Left ventricle myocardium superior (tissue), 1 donor: ENCODE results near the gene SMG6. TPM values are rescaled to one million over a fixed set of nuclear protein-coding genes. Genes with fewer than 3 reads are reported as not detected.

Source experiments
- ATAC-seq: fragments of 200-7000 bp; cut with Tn5 transposase; one replicate; pipeline ENCODE4 v1.9.1; 2020; ENCODE audit warnings: mild to moderate bottlenecking, moderate library complexity
- DNase-seq: peaks from one replicate; pipeline ENCODE4 v3.0.0-alpha.2; 2020
- intact Hi-C: fragments of 100-400 bp; cut with micrococcal nuclease; formaldehyde crosslinking; loops from one replicate; pipeline ENCODE4 v1.11.0; 2022
- total RNA-seq: library from RNA; stranded (reverse); fragmentation: NEBNext Ultra II Directional; extraction: Animal tissue kit (Norgen Biotek cat#: 25700); gene quantifications from one replicate; pipeline ENCODE4 v1.2.1, GENCODE V29; 2021
- donor health status: DM: no; HTN: yes; CAD: no; lungs with severe emphysema.

Gene SMG6
- total RNA-seq, 1 donor from 2014 or later: 18.2 TPM

DNA sequence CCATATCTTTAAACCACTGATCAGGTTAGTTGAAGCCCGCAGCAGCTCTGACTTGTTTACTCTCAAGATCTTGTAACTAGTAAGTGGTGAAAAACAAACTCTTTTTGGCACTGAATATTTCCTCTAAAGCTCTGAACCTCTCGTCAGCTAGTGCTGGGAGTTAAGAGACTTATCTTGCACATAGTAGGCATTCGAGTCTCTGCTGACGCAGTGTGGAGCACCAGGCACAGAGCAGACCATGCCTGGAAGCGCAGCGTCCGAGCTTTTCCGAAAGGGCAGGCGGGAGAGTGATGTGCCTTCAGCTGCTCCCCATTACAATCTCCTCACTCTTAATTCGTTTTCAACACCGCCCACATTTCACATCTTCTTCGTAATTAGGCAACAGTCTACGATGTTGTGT, 63.0 kb downstream of the SMG6 start:
- DNase-seq: peak; percentile 39
- intact Hi-C loops: loop anchor here (5.0 to 10.0 kb wide), 2 partner anchors 146 to 188 kb away; no protein-coding TSS in a partner anchor
- ATAC-seq: peak; percentile 14

DNA sequence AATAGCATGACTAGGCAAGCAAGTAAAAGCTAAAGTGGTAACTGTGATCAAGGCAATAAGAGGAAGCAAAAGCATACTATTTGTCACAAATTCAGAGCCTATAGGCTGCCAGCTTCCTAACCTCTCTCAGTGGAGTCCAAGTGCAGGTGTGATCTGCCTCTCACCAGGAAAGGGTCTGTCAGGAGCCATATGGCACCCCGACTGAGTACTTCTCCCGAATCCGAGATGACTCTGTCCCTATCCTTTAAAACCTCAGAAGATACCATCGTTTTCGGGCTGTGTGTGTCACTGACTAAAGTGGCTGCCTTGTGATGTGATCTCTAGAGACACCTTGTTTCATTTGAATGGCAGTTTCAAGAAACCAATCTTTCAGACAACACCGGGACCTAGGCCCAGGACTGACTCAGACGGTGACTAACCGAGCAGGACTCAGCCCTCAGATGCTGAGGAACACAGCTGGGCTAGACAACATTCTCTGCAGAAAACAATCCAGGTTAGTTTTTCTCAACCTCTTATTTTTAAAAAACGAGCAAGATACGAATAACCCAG, 63.6 kb downstream of the SMG6 start:
- ATAC-seq (peak; percentile 47), DNase-seq (peak; percentile 57)
- intact Hi-C loops: loop anchor here (5.0 to 10.0 kb wide), 2 partner anchors 145 to 188 kb away; no protein-coding TSS in a partner anchor

DNA sequence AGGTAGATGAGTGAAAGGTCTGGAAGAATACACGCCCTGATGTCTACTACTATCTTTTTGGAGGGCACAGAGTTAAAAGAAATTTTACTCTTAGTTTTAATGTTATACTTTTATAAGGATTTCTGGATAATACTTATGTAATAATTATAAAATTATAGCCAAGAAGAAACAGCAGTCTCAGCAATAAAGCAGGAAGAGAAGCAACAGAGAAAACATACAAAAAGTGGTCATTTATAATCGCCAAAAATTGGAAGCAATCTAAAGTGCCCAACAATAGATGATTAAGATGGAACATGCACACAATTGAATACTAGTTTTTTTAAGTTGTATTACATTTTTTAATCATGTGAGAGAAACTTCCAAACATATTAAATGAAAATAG, 64.4 kb downstream of the SMG6 start:
- ATAC-seq (no peak), DNase-seq (no peak)
- intact Hi-C loops: no loop called here

DNA sequence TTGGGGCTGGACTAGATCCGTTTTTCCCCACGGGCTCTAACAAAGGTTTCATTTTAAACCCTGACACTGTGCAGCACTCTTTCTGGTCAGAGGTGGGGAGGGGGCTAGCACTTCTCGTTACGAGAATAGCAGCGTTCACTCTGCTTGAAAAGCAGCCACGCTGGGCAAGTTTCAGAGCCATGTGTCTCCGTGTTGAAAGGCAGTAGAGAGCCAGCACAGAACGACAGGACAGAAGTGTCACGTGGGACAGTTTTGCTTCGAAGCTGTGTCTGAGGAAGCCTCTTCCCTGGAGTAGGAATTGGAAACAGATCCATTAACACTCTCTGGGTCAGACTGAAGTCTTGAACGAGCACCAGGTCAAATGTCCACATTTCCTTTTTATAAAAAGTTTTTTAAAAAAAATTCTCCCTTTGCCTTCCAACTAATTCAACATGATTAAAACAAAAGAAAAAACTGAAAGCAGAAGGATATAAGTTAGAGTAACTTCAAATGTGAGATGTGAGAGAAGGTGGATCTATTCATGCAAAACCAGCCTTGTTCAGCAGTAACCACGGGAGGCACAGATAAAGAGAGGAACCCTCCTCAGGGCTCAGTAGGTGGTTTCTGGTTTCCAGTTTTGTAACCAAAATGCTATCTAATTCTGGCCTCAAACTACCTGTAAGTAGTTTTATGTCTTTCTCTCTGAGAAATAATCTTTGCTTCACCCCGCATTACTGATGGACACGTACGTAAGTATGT, 65.0 kb downstream of the SMG6 start:
- DNase-seq: peak; percentile 71
- intact Hi-C loops: no loop called here
- peak; percentile 77 for ATAC-seq

DNA sequence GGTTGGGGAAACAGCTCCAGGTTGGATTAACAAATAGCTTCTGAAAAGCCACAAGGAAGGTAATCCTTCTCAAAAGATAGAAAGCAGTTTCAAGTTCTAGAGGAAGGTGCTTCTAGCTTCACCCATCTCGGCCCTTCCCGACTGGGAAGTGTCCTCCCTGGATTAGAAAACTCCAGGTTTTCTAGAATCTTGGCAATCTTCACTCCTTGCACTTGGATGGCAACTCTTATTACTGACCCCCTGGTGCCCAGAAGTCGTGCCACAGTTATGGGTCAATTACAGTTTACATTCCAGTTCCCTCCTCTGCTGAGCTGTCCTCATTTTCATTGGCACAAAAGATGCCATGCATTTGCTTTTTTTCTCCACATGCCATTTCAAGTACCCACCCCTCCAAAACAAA, 65.6 kb downstream of the SMG6 start:
- DNase-seq (no peak), ATAC-seq (no peak)
- intact Hi-C loops: no loop called here

DNA sequence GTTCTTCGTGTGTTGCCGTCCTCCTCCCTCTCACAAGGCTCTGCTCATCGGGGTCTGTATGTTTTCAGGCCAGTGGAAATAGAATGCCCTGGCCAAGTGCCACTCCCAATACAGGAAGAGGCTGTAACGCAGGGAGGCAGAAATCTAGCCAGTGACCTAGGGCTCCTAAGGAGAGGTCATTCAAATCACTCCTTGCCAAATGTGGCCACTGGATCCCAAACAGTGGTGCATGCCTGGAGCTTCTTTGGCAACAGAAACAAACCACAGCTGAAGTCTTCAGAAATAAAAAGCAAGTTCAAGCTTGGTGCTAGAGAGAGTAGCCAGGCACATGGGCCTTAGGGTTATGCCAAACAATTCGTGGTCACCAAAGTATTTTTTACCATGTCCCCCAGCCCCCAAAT, 66.1 kb downstream of the SMG6 start:
- peak; percentile 65 for ATAC-seq
- intact Hi-C loops: no loop called here
- peak; percentile 50 for DNase-seq

DNA sequence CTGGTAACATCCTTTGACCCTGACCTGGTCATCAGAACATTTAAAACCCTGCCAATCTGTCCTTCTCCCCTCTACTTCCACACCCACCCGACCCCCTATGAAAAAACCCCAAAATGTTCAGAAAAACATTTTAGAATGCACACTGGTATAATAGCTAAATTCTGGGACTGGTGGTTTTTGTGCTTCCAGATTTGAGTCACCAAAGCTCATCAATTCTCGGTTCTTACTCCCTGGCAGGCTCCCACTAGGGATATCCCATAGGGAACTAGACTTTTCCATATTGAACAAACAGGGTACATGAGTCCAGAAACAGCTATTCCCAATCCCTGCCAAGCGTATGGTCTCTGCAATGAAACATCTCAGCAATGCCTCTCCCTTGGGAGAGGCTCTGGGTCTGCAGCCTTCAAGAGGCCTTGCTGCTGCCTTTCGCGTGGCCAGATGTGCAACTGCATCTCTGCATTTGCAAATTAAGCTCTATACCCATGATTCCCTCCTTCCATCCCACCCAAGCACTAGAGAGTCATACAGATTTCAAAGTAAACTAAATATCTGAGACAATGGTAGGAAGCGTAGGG, 67.7 kb downstream of the SMG6 start:
- intact Hi-C loops: no loop called here
- ATAC-seq: peak; percentile 54
- peak; percentile 65 for DNase-seq

DNA sequence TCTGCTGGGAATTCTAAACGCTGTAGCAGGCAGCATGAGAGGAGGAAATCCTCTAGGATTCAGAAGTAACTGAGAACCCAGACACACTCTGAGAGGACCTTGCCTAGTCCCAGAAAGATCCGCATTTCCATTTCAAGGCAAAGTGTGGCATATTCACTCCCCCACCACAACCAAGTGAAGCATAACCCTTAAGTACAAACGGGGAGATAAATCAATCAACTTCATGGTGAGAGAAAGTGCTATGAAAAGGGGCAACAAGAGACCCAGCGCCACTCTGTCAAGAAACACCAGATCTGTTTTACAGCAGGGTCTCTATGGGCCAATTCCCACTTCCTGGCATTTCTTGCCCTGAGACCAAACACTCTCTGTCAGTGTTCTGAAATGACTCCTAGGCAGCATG, 68.3 kb downstream of the SMG6 start:
- DNase-seq (no peak), ATAC-seq (no peak)
- intact Hi-C loops: no loop called here

DNA sequence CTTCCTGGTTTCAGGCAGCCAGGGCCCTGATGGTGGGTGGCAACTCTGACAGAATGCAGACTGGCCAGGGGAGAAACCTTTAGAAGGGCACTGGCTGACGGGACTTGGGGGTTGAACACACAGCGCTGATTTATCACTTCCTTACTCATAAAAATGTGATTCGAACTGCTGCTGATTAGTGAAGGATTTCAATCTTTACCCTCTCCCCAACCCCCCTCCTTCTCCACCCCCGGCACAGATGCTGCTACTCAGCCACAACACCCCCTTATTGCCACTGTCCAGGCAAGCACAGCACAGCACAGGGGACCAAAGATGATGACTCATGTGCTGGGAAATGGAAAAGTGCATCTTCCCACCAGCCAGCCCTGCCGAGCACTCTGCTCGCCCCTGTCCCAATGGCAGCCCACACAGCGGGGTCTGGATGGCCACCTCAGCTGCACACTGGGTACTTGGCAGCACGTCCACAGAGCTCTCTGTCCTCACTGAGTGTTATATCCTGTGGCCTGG, 70.1 kb downstream of the SMG6 start:
- intact Hi-C loops: no loop called here
- ATAC-seq (peak; percentile 12), DNase-seq (peak; percentile 37)

DNA sequence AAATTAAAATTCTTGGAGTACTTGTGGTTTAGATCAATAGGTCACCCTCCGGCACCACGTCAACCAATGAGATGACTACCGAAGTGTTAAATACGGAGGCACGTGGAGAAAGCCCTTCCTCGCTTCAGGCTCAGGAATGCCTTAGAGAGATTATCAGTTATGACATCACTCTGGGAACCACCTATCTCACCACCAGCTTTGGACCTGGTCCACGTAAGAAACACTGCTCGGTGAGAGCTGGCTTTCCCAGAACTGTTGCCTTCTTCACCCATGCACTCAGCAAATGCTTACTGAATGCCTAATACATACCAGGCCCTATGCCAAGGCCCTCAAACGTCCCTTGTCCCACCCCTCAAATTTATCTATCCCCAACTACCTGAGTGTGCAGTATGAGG, 71.3 kb downstream of the SMG6 start:
- ATAC-seq (no peak), DNase-seq (no peak)
- intact Hi-C loops: no loop called here

DNA sequence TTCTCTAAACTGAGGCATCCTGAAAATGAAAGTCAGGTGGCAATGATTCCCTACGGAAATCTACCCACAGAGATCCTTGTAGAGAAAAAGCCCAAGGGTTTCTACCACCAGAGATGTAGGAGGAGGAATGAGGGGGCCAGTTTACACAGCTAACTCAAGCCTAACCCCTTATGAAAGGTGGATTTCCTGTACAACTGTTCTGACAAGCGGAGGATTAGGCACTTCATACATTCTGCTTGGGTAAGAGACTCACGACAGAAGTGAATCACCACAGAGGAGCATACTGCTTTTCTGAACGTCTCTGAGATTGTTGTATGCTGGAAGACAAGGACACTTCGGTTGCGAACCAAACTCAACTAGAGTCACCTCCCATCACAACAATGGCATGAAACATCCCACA, 72.7 kb downstream of the SMG6 start:
- DNase-seq: no peak
- intact Hi-C loops: no loop called here
- no peak for ATAC-seq

DNA sequence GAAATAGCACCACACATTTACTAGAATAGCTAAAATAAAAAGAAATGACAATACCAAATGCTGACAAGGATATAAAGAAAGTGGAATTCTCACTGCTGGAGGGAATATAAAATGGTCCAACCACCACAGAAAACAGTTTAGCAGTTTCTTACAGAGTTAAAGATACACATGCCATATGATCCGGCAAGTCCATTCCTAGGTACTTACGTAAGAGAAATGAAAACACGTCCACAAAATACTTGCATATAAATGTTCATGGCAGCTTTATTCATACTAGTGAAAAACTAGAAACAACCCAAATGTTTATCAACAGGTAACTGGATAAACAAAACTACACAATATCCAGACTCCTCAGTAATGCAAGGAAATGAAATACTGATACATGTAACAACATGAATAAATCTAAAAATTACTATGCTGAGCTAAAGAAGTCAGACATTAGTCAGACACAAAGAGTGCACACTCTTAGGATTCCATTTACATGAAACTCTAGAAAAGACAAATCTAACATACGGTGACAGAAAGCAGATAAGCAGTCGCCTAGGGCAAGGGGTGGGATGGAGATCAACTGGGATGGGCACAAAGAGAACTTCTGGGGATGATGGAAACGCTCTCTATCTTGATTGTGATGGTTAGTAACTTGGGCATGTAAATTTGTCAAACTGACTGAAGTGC, 76.4 kb downstream of the SMG6 start:
- intact Hi-C loops: no loop called here
- DNase-seq (no peak), ATAC-seq (no peak)

DNA sequence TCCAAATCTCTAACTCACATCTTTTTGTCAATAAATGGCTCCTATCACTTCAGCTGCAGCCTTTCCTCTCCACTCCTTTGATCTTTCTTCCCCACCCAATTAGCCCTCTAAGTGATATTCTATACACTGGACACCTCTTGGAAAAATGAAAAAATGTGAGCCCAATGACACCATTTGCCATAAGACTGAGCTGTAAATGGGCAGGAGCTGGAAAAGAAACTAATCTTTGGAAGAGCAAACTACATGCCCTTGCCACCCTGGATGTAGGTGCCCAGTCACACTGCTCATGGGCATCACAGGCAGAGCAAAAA, 80.0 kb downstream of the SMG6 start:
- intact Hi-C loops: no loop called here
- no peak for ATAC-seq

DNA sequence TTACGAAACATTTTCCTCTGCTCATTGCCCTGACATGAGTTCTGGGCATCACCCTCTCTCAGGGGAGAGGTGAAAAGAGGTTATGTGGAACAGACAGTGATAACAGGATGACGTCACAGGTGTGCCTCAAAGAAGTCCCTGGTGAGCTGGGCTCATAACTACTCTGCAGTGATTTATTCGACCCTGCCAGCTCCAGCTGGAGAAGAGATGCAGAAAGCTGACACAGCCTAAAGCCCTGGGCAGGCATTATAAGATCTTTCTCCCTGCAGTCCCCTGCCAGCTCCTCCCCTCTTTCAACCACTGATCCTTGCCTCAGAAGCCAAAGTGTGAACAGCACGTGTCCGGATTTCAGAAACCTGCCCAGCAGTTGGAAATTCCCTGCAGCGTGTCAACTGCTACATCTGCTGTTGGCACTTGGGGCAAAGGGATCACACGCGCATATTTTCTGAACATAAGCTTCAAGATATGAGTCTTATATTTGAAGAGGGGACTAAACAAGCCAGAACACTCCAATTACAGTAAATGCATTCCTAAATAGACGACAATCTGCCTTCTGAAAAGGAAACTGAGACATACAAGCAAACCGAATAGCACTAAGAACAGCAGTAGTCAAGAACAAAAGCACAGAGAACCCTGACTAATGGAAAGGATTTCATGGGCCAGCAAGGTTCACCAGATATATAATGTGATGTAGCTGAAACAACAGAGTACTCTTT, 80.5 kb downstream of the SMG6 start:
- DNase-seq: peak; percentile 71
- intact Hi-C loops: no loop called here
- ATAC-seq: peak; percentile 95

More for the DNA sequence above, 80.0 kb downstream of the SMG6 start:
- DNase-seq: no peak

DNA sequence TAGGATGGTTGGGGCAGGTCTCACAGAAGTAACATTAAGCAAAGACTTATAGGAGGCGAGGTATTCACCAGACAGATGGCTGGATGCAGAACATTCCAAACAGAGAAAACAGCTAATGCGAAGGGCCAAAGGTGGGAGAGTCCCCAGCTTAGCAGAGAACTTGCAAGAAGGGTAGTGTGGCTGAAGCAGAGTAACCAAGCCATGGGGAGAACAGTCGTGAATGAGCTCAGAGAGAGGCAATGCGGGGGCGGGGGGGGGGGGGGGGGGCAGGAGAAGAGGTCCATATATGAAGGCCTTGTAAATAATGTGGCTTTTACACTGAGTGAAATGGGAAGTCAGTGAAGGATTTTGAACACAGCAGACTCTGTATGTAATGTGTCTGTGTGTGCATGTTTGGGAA, 81.3 kb downstream of the SMG6 start:
- no peak for DNase-seq
- ATAC-seq: peak; percentile 19
- intact Hi-C loops: no loop called here

DNA sequence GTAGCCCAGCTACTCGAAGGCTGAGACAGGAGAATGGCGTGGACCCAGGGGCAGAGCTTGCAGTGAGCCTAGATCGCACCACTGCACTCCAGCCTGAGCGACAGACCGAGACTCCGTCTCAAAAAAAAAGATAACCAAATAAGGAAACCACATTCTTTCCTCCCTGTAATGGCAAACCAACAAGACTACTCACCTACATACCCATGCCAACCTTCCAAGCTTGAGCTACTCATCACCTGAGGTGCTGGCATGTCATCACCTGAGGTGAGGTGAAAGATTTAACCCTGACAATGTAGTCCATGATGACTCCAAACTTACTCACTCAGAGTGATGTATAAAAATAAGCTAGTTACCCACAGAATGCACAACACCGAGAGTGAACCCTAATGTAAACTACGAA, 85.2 kb downstream of the SMG6 start:
- intact Hi-C loops: no loop called here
- DNase-seq (no peak), ATAC-seq (no peak)

DNA sequence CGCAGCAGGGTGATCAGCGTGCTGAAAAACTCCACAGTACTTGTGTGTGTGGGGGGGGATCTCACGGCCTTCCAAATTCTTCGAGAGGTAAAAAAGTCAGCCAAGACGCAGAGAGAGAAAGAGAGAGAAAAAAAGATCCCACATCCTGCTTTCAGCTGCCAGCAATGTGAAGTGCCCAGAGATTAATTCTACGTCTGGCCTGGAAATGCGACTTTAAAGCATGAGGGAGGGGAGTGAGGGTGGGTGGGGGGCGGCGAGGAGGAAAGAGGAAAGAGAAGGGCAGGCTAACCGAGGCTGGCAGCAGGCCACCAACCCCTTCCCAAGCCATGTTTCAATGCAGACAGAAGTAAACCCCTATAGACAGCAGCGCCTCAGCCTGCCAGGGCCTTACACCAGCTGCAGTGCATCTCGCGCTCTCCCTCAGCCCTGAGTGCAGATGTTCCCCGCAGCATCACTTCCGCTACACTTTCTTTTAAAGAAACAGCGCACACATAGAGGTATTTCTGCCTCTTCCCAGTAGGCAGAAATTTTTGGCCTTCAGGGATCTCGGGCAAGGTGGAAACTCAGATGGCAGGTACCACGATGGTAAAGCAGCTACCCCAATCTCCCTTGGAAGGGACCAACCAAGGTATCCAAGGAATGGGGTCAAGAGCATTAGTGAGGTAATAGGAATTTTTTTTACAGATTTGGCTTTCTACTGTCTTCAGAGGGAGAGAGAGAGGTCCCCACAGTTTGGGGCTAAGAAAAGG, 87.8 kb downstream of the SMG6 start:
- DNase-seq (peak; percentile 87), ATAC-seq (peak; percentile 76)
- intact Hi-C loops: no loop called here

DNA sequence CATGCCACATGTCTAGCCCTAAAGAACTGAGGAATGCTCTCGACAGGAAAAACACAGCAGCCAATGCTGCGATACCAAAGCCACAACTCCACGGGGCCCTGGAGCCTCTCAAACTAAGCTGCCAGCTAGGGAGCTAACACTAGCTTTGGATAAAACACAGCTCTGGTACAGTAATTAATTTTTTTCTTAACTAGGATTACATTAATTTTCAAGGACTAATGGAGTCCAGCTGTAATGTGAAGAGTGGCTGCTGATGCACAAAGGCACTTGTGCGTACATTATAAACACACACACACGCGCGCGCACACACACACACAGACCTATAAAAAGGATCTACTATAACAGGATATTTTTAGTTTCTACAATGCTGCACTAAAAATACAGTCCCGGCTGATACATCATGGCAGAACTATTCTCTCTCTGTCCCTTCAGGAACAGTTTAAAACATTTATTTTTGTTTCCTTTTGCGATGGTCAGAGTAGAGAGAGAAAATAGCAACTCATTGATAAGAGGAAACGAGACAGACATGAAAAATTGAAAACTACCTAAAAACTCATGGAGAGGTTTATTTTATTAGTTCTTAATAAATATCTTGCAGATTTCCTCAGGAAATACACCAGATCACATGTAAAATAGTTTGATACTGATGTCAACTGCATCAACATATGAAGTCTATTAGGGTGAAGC, 88.5 kb downstream of the SMG6 start:
- DNase-seq (peak; percentile 86), ATAC-seq (peak; percentile 71)
- intact Hi-C loops: no loop called here
